HepG2 (cell line): ENCODE data around the gene HSDL1. TPM values are rescaled to one million over a fixed set of nuclear protein-coding genes. Genes with fewer than 3 reads are reported as not detected.

Experiments
- BRD4 ChIP-seq: sonication (generic); formaldehyde crosslinking; IDR thresholded peaks from 2 replicates; pipeline ENCODE4 v1.4.0; 2020; ENCODE audit warnings: missing genetic modification reagents
- EED ChIP-seq: sonication (generic); formaldehyde crosslinking; IDR thresholded peaks from 2 replicates; pipeline ENCODE4 v1.5.0; 2020; ENCODE audit warnings: mild to moderate bottlenecking, missing genetic modification reagents
- HIC2 ChIP-seq: sonication (generic); formaldehyde crosslinking; IDR thresholded peaks from 2 replicates; pipeline ENCODE4 v1.9.0; 2022; ENCODE audit warnings: low read depth, missing genetic modification reagents
- HNF1A ChIP-seq, 2 experiments: sonication (generic) in 1 of 2; formaldehyde crosslinking in 1 of 2; IDR thresholded peaks; 2 replicates each; pipeline versions ENCODE4 v1.4.0 to v1.6.1; 2016 to 2020; ENCODE audit warnings: borderline replicate concordance in 1 of 2, low read depth in 1 of 2, mild to moderate bottlenecking in 1 of 2, missing genetic modification reagents in 1 of 2
- HOXD1 ChIP-seq: sonication (generic); formaldehyde crosslinking; IDR thresholded peaks from 2 replicates; pipeline ENCODE4 v1.5.0; 2020; ENCODE audit warnings: missing genetic modification reagents
- NFE2 ChIP-seq: sonication (generic); formaldehyde crosslinking; IDR thresholded peaks from 2 replicates; pipeline ENCODE4 v1.4.0; 2020; ENCODE audit warnings: missing genetic modification reagents
- PAF1 ChIP-seq: IDR thresholded peaks from 2 replicates; pipeline ENCODE4 v1.6.1; 2016; ENCODE audit warnings: missing genetic modification reagents, missing compliant biosample characterization
- POLR2A ChIP-seq, 2 experiments: IDR thresholded peaks; 2 replicates each; pipeline ENCODE4 v1.6.1; 2011; ENCODE audit warnings: low read depth in 2 of 2, low read length in 2 of 2, mild to moderate bottlenecking in 1 of 2, moderate library complexity in 1 of 2; ENCODE audit not compliant: insufficient read depth in 1 of 2
- RBM22 ChIP-seq: fragments of 200-400 bp; formaldehyde crosslinking; optimal IDR thresholded peaks from 2 replicates; pipeline ENCODE3; 2017; ENCODE audit warnings: mild to moderate bottlenecking, low read length, moderate library complexity
- RXRA ChIP-seq: sonication (generic); formaldehyde crosslinking; IDR thresholded peaks from 2 replicates; pipeline ENCODE4 v1.5.1; 2020; ENCODE audit warnings: missing genetic modification reagents
- RXRB ChIP-seq: IDR thresholded peaks from 2 replicates; pipeline ENCODE4 v1.6.1; 2016; ENCODE audit warnings: borderline replicate concordance, missing genetic modification reagents, missing compliant biosample characterization
- SMAD3 ChIP-seq: sonication (generic); formaldehyde crosslinking; IDR thresholded peaks from 2 replicates; pipeline ENCODE4 v1.4.0; 2020; ENCODE audit warnings: missing genetic modification reagents
- THYN1 ChIP-seq: sonication (generic); formaldehyde crosslinking; IDR thresholded peaks from 2 replicates; pipeline ENCODE4 v1.8.1; 2023; ENCODE audit warnings: low read depth, mild to moderate bottlenecking, moderate library complexity, missing genetic modification reagents, borderline replicate concordance
- YEATS4 ChIP-seq: sonication (generic); formaldehyde crosslinking; IDR thresholded peaks from 2 replicates; pipeline ENCODE4 v1.4.0; 2020; ENCODE audit warnings: missing genetic modification reagents, borderline replicate concordance
- ZC3H13 ChIP-seq: sonication (generic); formaldehyde crosslinking; IDR thresholded peaks from 2 replicates; pipeline ENCODE4 v1.8.1; 2023; ENCODE audit warnings: mild to moderate bottlenecking, missing genetic modification reagents, moderate library complexity
- ZNF225 ChIP-seq: sonication (generic); formaldehyde crosslinking; IDR thresholded peaks from 2 replicates; pipeline ENCODE4 v1.4.0; 2020; ENCODE audit warnings: mild to moderate bottlenecking, missing genetic modification reagents
- ZNF556 ChIP-seq: sonication (generic); formaldehyde crosslinking; IDR thresholded peaks from 2 replicates; pipeline ENCODE4 v1.4.0; 2020; ENCODE audit warnings: mild to moderate bottlenecking, missing genetic modification reagents, borderline replicate concordance
- ZNF607 ChIP-seq: sonication (generic); formaldehyde crosslinking; IDR thresholded peaks from 2 replicates; pipeline ENCODE4 v1.5.1; 2020; ENCODE audit warnings: missing genetic modification reagents, mild to moderate bottlenecking, borderline replicate concordance
- ZNF678 ChIP-seq: sonication (generic); formaldehyde crosslinking; IDR thresholded peaks from 2 replicates; pipeline ENCODE4 v1.4.0; 2020; ENCODE audit warnings: mild to moderate bottlenecking, missing genetic modification reagents
- ZSCAN21 ChIP-seq: sonication (generic); formaldehyde crosslinking; IDR thresholded peaks from 2 replicates; pipeline ENCODE4 v1.8.0; 2022; ENCODE audit warnings: mild to moderate bottlenecking, missing genetic modification reagents, moderate library complexity, borderline replicate concordance
- polyA plus RNA-seq, 8 experiments: library from polyadenylated mRNA; depleted of rRNA in 3 of 8; stranded (reverse) in 7 of 8; unstranded in 1 of 8; fragments of >200 nt; fragmentation: Illumina TruSeq in 4 of 8; extraction: Trizol in 4 of 8; gene quantifications; 2 replicates each; pipeline versions ENCODE4 v1.2.1 to v1.2.3, GENCODE V29; 2011 to 2016; ENCODE audit warnings: low read depth in 4 of 8, missing spikeins in 1 of 8, mixed read lengths in 1 of 8; ENCODE audit not compliant: insufficient read depth in 1 of 8
- total RNA-seq, 5 experiments: library from RNA; depleted of rRNA; stranded (reverse); fragments of >200 nt; fragmentation: Illumina TruSeq; extraction: Trizol; gene quantifications; 2 replicates each; pipeline ENCODE4 v1.2.3, GENCODE V29; 2016; ENCODE audit warnings: low read depth in 1 of 5
- TF ChIP-seq, protein P1 (sequence below): sonication (generic); formaldehyde crosslinking; IDR thresholded peaks from 2 replicates; pipeline ENCODE4 v1.4.0; 2020; ENCODE audit warnings: mild to moderate bottlenecking, missing genetic modification reagents
- TF ChIP-seq, protein P2 (sequence below): sonication (generic); formaldehyde crosslinking; IDR thresholded peaks from 2 replicates; pipeline ENCODE4 v1.8.1; 2023; ENCODE audit warnings: mild to moderate bottlenecking, missing genetic modification reagents

HSDL1 gene
- total and polyA plus RNA-seq, 2 of the 13 experiments (the other 11 are each of a cell fraction or from before 2014, with no cell fraction given) = 49.2 to 49.7 TPM

GRCh38 chr16:84176192-84177053, 31.4 kb upstream of the HSDL1 start (continued):
- TF ChIP-seq HNF1A (IDR thresholded peaks at IDR 0.05; ENCODE audit: low read depth) = no peak
- TF ChIP-seq HNF1A (CRISPR knock-in tag; IDR thresholded peaks at IDR 0.05; ENCODE audit: borderline replicate concordance) = 0 out of 2 replicates have a peak, but pooled peaks have one; percentile 33
- TF ChIP-seq ZNF607 = 0 out of 2 replicates have a peak, but pooled peaks have one; percentile 38
- TF ChIP-seq ZNF556 (CRISPR knock-in tag) = no peak
- peak; percentile 33; the same call in 1 of the 2 replicates for TF ChIP-seq HIC2 (CRISPR knock-in tag)
- TF ChIP-seq BRD4 (CRISPR knock-in tag) = peak; percentile 13; the same call in 1 of the 2 replicates
- TF ChIP-seq ZC3H13 (CRISPR knock-in tag) = peak; percentile 32; the same call in 1 of the 2 replicates
- TF ChIP-seq HOXD1 (CRISPR knock-in tag) = 0 out of 2 replicates have a peak, but pooled peaks have one; percentile 13
- TF ChIP-seq YEATS4 (CRISPR knock-in tag) = no peak
- TF ChIP-seq POLR2A (IDR thresholded peaks at IDR 0.05; ENCODE audit: insufficient read depth in 1 of 2, low read depth in 2 of 2, low read length in 2 of 2) = peak; percentile 8 to 42; a peak in 2 of 4 replicates
- no peak for TF ChIP-seq THYN1 (CRISPR knock-in tag)
- TF ChIP-seq ZSCAN21 (CRISPR knock-in tag) = 0 out of 2 replicates have a peak, but pooled peaks have one; percentile 15
- TF ChIP-seq EED (CRISPR knock-in tag) = 0 out of 2 replicates have a peak, but pooled peaks have one; percentile 23
- no peak for TF ChIP-seq ZNF678 (CRISPR knock-in tag)
- peak; percentile 11; the same call in 1 of the 2 replicates for TF ChIP-seq NFE2 (CRISPR knock-in tag)
- TF ChIP-seq ZNF225 = 0 out of 2 replicates have a peak, but pooled peaks have one; percentile 16
- TF ChIP-seq, protein P1, sequence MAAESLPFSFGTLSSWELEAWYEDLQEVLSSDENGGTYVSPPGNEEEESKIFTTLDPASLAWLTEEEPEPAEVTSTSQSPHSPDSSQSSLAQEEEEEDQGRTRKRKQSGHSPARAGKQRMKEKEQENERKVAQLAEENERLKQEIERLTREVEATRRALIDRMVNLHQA (CRISPR knock-in tag) = no peak
- peak; percentile 78; the same call in 1 of the 2 replicates for TF ChIP-seq PAF1 (CRISPR knock-in tag)
- 0 out of 2 replicates have a peak, but pooled peaks have one; percentile 48 for TF ChIP-seq SMAD3
- TF ChIP-seq, protein P2, sequence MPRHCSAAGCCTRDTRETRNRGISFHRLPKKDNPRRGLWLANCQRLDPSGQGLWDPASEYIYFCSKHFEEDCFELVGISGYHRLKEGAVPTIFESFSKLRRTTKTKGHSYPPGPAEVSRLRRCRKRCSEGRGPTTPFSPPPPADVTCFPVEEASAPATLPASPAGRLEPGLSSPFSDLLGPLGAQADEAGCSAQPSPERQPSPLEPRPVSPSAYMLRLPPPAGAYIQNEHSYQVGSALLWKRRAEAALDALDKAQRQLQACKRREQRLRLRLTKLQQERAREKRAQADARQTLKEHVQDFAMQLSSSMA (CRISPR knock-in tag) = peak; percentile 95
- TF ChIP-seq RXRA = peak; percentile 11; the same call in 1 of the 2 replicates
- TF ChIP-seq RBM22 = peak; percentile 31
- TF ChIP-seq RXRB (CRISPR knock-in tag) = 0 out of 2 replicates have a peak, but pooled peaks have one; percentile 5
